Transverse colon (tissue), 3 donors: ENCODE results near the gene PAPPA.

Source experiments
- EP300 ChIP-seq: sonication (generic); formaldehyde crosslinking; IDR thresholded peaks from one replicate; pipeline ENCODE4 v1.6.1; 2017; ENCODE audit warnings: antibody characterized with exemption, low read depth
- POLR2A ChIP-seq: fragments of 450-650 bp; IDR thresholded peaks from one replicate; pipeline ENCODE4 v1.6.1; 2016; ENCODE audit warnings: antibody characterized with exemption, mild to moderate bottlenecking, moderate library complexity
- TF ChIP-seq, protein P1 (sequence below), 5 experiments: fragments of 200-600 bp in 3 of 5; fragments of 450-650 bp in 2 of 5; sonication (generic) in 3 of 5; IDR thresholded peaks; 1 replicate in 2 of 5; 2 replicates in 3 of 5; pipeline ENCODE4 v1.5.1; 2016 to 2017; ENCODE audit warnings: antibody characterized with exemption in 5 of 5, inconsistent platforms in 3 of 5, mild to moderate bottlenecking in 2 of 5, moderate library complexity in 1 of 5

DNA sequence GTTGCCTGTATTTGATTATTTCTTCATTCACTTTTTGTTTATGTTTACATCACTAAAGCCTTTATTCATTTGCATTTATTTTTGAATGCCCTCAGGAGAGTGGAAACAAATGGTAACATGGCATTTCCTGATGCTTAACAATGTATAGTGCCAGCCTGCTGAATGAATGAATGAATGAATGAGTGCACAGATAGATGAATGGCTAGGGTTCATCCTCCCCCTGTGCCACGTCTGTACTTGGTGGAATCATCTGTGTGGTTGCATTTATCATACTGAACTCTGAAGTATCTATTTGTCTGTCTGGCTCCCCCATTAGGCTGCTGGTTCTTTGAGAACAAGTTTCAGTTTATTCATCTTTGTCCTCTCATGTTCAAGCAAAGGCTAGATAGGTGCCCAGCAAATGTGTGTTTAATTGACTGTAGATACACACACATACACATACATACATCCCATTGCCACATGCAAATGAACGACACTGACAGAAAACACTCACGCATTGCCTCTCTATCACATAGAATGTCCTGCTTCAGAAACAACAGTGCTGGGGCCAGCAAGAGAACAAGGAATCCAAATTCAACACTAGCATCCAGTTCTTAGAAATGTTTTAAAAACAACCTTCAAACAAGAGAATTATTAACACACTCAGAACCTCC is 150.4 kb downstream of the PAPPA start:
- no peak for TF ChIP-seq EP300
- TF ChIP-seq, protein P1, sequence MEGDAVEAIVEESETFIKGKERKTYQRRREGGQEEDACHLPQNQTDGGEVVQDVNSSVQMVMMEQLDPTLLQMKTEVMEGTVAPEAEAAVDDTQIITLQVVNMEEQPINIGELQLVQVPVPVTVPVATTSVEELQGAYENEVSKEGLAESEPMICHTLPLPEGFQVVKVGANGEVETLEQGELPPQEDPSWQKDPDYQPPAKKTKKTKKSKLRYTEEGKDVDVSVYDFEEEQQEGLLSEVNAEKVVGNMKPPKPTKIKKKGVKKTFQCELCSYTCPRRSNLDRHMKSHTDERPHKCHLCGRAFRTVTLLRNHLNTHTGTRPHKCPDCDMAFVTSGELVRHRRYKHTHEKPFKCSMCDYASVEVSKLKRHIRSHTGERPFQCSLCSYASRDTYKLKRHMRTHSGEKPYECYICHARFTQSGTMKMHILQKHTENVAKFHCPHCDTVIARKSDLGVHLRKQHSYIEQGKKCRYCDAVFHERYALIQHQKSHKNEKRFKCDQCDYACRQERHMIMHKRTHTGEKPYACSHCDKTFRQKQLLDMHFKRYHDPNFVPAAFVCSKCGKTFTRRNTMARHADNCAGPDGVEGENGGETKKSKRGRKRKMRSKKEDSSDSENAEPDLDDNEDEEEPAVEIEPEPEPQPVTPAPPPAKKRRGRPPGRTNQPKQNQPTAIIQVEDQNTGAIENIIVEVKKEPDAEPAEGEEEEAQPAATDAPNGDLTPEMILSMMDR (IDR thresholded peaks at IDR 0.05), result no peak
- TF ChIP-seq POLR2A, result no peak
